ENCODE results near the gene WDR37.

WDR37 gene

DNA sequence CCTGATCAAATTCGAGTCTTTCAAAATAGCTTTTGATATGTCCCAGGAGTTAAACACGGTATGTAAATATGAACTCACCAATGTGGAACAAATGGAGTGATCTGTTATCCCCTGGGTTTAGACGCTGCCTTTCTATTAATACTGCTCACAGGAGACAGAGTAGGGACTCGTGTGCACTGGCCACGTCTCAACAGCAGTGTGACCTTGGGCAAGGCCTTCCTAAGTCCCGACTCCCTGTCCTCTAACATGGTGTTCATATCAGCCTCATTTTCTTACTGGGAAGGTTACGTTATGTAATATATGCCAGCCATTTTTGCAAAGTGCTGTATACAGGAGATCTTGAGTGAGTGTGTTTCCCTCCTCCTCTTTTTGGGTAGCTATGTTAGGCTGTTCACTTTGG lies 1.8 kb downstream of the WDR37 start:
- no peak for TF ChIP-seq CREB1 (IDR thresholded peaks at IDR 0.05; ENCODE audit: low read depth)
- no peak for TF ChIP-seq EGR1 (IDR thresholded peaks at IDR 0.05)
- no peak for TF ChIP-seq FOXM1 (IDR thresholded peaks at IDR 0.05; ENCODE audit: borderline replicate concordance, low read depth)
- no peak for TF ChIP-seq TAF1 (IDR thresholded peaks at IDR 0.05; ENCODE audit: low read depth)
- no peak for TF ChIP-seq YY1 (IDR thresholded peaks at IDR 0.05; ENCODE audit: low read depth)
- no peak for TF ChIP-seq EP300 (IDR thresholded peaks at IDR 0.05; ENCODE audit: borderline replicate concordance)
- TF ChIP-seq CEBPB (IDR thresholded peaks at IDR 0.05), result no peak

- TF ChIP-seq RAD21 (IDR thresholded peaks at IDR 0.05; ENCODE audit: low read depth) (no peak), YY1 (IDR thresholded peaks at IDR 0.05; ENCODE audit: low read depth) (no peak), TCF12 (IDR thresholded peaks at IDR 0.05; ENCODE audit: low read depth) (no peak), MAX (IDR thresholded peaks at IDR 0.05) (no peak), EGR1 (IDR thresholded peaks at IDR 0.05) (no peak), CREB1 (IDR thresholded peaks at IDR 0.05; ENCODE audit: low read depth) (no peak), EP300 (IDR thresholded peaks at IDR 0.05; ENCODE audit: borderline replicate concordance) (no peak), NFIC (IDR thresholded peaks at IDR 0.05) (no peak), REST (IDR thresholded peaks at IDR 0.05; ENCODE audit: low read depth) (no peak), CEBPB (IDR thresholded peaks at IDR 0.05) (no peak), ZBTB7A (IDR thresholded peaks at IDR 0.05; ENCODE audit: low read depth) (no peak), TAF1 (IDR thresholded peaks at IDR 0.05; ENCODE audit: low read depth) (no peak), FOXM1 (IDR thresholded peaks at IDR 0.05; ENCODE audit: borderline replicate concordance, low read depth) (no peak), TEAD4 (IDR thresholded peaks at IDR 0.05) (no peak)
- TF ChIP-seq, protein P1, sequence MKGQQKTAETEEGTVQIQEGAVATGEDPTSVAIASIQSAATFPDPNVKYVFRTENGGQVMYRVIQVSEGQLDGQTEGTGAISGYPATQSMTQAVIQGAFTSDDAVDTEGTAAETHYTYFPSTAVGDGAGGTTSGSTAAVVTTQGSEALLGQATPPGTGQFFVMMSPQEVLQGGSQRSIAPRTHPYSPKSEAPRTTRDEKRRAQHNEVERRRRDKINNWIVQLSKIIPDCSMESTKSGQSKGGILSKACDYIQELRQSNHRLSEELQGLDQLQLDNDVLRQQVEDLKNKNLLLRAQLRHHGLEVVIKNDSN (IDR thresholded peaks at IDR 0.05), result no peak
These were observed 3.7 kb downstream of the WDR37 start for GRCh38 chr10:1059902-1060301.

GRCh38 chr10:1061930-1062774 lies 6.0 kb downstream of the WDR37 start:
- TF ChIP-seq TEAD4 (IDR thresholded peaks at IDR 0.05), result no peak
- no peak for TF ChIP-seq REST (IDR thresholded peaks at IDR 0.05; ENCODE audit: low read depth)
- TF ChIP-seq FOXM1 (IDR thresholded peaks at IDR 0.05; ENCODE audit: borderline replicate concordance, low read depth), result no peak
- TF ChIP-seq NFIC (IDR thresholded peaks at IDR 0.05), result no peak
- no peak for TF ChIP-seq RAD21 (IDR thresholded peaks at IDR 0.05; ENCODE audit: low read depth)
- no peak for TF ChIP-seq TCF12 (IDR thresholded peaks at IDR 0.05; ENCODE audit: low read depth)
- TF ChIP-seq, protein P1 (IDR thresholded peaks at IDR 0.05), result no peak
- no peak for TF ChIP-seq MAX (IDR thresholded peaks at IDR 0.05)
- TF ChIP-seq TAF1 (IDR thresholded peaks at IDR 0.05; ENCODE audit: low read depth), result no peak
- no peak for TF ChIP-seq ZBTB7A (IDR thresholded peaks at IDR 0.05; ENCODE audit: low read depth)
- no peak for TF ChIP-seq EP300 (IDR thresholded peaks at IDR 0.05; ENCODE audit: borderline replicate concordance)
- TF ChIP-seq YY1 (IDR thresholded peaks at IDR 0.05; ENCODE audit: low read depth), result no peak
- no peak for TF ChIP-seq CREB1 (IDR thresholded peaks at IDR 0.05; ENCODE audit: low read depth)
- no peak for TF ChIP-seq EGR1 (IDR thresholded peaks at IDR 0.05)

DNA sequence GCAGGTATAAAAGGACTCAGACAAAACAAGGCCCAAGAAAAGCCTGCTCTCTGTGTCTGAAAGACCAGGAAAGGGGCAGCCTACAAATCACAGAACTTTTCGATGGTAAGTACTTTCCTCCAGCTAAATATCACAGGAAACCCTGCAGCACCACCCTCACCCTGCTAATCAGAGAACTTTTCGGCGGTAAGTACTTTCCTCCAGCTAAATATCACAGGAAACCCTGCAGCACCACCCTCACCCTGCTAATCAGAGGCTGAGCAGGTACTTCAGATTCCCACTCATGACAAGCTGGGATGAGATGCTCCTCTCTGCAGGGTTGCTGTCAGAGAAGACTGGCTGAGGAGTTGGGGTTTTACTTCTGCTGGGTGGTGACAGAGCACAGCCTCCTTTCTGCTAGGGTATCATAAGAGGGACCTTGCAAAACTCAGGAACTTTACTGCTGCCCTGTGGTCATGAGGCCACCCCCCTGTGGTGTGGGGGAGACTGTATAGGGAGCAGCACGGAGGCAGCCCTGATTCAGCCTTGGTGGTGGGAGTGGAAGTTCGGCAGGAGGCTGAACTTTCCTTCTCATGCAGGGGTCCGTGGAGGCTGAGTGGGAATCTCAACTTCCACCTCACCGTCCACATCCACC lies 7.2 kb downstream of the WDR37 start:
- TF ChIP-seq CREB1 (IDR thresholded peaks at IDR 0.05; ENCODE audit: low read depth) (no peak), TCF12 (IDR thresholded peaks at IDR 0.05; ENCODE audit: low read depth) (no peak), YY1 (IDR thresholded peaks at IDR 0.05; ENCODE audit: low read depth) (no peak)

- TF ChIP-seq TEAD4 (IDR thresholded peaks at IDR 0.05) (no peak), TAF1 (IDR thresholded peaks at IDR 0.05; ENCODE audit: low read depth) (no peak), EP300 (IDR thresholded peaks at IDR 0.05; ENCODE audit: borderline replicate concordance) (no peak), REST (IDR thresholded peaks at IDR 0.05; ENCODE audit: low read depth) (no peak), TCF12 (IDR thresholded peaks at IDR 0.05; ENCODE audit: low read depth) (no peak), ZBTB7A (IDR thresholded peaks at IDR 0.05; ENCODE audit: low read depth) (no peak), YY1 (IDR thresholded peaks at IDR 0.05; ENCODE audit: low read depth) (no peak), NFIC (IDR thresholded peaks at IDR 0.05) (no peak), RAD21 (IDR thresholded peaks at IDR 0.05; ENCODE audit: low read depth) (no peak), EGR1 (IDR thresholded peaks at IDR 0.05) (no peak), CEBPB (IDR thresholded peaks at IDR 0.05) (no peak), CREB1 (IDR thresholded peaks at IDR 0.05; ENCODE audit: low read depth) (no peak), MAX (IDR thresholded peaks at IDR 0.05) (no peak), FOXM1 (IDR thresholded peaks at IDR 0.05; ENCODE audit: borderline replicate concordance, low read depth) (no peak)
- TF ChIP-seq, protein P1 (IDR thresholded peaks at IDR 0.05), result no peak
These were observed 8.7 kb downstream of the WDR37 start for GRCh38 chr10:1064964-1065247.

All from Ishikawa (cell line).